Measurements from ENCODE around the gene PPM1E. TPM values are rescaled to one million over a fixed set of nuclear protein-coding genes. Genes with fewer than 3 reads are reported as not detected.

Gene PPM1E
- total RNA-seq, 1 experiment from 2014 or later: 2.9 TPM

DNA sequence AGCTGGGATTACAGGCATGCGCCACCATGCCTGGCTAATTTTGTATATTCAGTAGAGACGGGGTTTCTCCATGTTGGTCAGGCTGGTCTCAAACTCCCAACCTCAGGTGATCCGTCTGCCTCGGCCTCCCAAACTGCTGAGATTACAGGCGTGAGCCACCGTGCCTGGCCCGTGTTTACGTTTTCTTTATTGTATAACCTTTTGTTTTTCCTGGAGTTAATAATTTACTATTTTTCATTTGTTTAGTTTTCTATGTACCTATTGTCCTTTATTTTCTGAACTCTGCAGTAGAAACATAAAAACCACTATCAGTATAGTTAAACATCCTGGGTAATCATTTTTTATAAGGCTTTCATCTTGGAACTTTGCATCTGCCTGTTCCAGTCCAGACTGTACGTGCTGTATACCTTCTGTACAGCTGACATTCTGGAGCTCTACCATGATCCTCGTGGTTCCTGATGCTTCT is 73.6 kb downstream of the PPM1E start:
- no peak for DNase-seq (ENCODE audit: low read depth, low spot score)
- no peaks in the 10 kb centered on the region for H3K4me1 ChIP-seq (ENCODE audit: control insufficient read depth, insufficient read depth, low read length)
- H3K9me3 ChIP-seq (ENCODE audit: control insufficient read depth, insufficient read depth, low read depth, low read length): no peaks in the 10 kb centered on the region
- ChIA-PET POLR2A (no interaction called here), CTCF (no interaction called here)
- intact Hi-C loops (cut with micrococcal nuclease; ENCODE audit: unreplicated experiment) (no loop called here), in situ Hi-C loops (cut with HindIII; ENCODE audit: low pct_unique_long_range_greater_than_20kb, low sequenced_read_pairs) (no loop called here)
- no peak overlapping the region for H3K4me3 ChIP-seq (ENCODE audit: low read depth in 2 of 2, low read length in 2 of 2)
- no TSS peak for BruUV-seq (replicated peaks)
- TF ChIP-seq CTCF (IDR thresholded peaks at IDR 0.05): no peak
- TF ChIP-seq, protein P1, sequence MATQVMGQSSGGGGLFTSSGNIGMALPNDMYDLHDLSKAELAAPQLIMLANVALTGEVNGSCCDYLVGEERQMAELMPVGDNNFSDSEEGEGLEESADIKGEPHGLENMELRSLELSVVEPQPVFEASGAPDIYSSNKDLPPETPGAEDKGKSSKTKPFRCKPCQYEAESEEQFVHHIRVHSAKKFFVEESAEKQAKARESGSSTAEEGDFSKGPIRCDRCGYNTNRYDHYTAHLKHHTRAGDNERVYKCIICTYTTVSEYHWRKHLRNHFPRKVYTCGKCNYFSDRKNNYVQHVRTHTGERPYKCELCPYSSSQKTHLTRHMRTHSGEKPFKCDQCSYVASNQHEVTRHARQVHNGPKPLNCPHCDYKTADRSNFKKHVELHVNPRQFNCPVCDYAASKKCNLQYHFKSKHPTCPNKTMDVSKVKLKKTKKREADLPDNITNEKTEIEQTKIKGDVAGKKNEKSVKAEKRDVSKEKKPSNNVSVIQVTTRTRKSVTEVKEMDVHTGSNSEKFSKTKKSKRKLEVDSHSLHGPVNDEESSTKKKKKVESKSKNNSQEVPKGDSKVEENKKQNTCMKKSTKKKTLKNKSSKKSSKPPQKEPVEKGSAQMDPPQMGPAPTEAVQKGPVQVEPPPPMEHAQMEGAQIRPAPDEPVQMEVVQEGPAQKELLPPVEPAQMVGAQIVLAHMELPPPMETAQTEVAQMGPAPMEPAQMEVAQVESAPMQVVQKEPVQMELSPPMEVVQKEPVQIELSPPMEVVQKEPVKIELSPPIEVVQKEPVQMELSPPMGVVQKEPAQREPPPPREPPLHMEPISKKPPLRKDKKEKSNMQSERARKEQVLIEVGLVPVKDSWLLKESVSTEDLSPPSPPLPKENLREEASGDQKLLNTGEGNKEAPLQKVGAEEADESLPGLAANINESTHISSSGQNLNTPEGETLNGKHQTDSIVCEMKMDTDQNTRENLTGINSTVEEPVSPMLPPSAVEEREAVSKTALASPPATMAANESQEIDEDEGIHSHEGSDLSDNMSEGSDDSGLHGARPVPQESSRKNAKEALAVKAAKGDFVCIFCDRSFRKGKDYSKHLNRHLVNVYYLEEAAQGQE (IDR thresholded peaks at IDR 0.05; ENCODE audit: insufficient read depth in 1 of 2, low read depth in 2 of 2, low read length in 1 of 2): no peak
- TF ChIP-seq POLR2AphosphoS5 (IDR thresholded peaks at IDR 0.05; ENCODE audit: low read depth, low read length): no peak
- no peak for TF ChIP-seq SIN3A (IDR thresholded peaks at IDR 0.05; ENCODE audit: borderline replicate concordance, insufficient read depth, low read depth, low read length)
- no peak for TF ChIP-seq TCF7L2 (IDR thresholded peaks at IDR 0.05; ENCODE audit: low read depth, low read length)
- no peak overlapping the region for H3K27ac ChIP-seq (ENCODE audit: low read length)
- no peaks in the 10 kb centered on the region for H3K36me3 ChIP-seq (ENCODE audit: control insufficient read depth, insufficient read depth, low read length)
- ATAC-seq: no peak
- H3K27me3 ChIP-seq (ENCODE audit: control insufficient read depth, insufficient read depth, low read length): no peaks in the 10 kb centered on the region

DNA sequence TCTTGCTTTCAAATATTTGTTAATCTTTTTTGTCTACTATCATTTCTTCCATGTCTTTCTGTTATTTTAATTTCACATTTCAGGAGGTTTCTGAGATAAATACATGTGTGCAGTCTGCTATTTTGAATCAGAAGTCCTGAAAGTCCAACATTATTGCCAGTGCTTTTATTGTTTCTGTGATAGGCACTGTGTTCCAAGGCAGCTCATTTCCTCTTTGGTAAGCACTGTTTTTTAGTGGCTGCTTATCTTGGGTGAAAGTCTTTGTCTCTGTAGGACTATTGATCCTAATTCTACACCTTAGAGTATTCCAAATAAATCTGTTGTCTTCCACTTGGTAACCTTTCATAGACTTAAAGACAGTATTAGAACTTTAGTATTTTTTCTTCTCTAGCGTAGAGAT is 76.1 kb downstream of the PPM1E start:
- ChIA-PET POLR2A (no interaction called here), CTCF (interaction anchor here (0.6 kb wide), 1 partner anchor 38 kb away, joined by 3 read pairs; no protein-coding TSS in a partner anchor)

More for the DNA sequence above, 76.1 kb downstream of the PPM1E start:
- Histone ChIP-seq H3K27me3 (ENCODE audit: control insufficient read depth, insufficient read depth, low read length) (no peaks in the 10 kb centered on the region), H3K4me3 (ENCODE audit: low read depth in 2 of 2, low read length in 2 of 2) (no peak overlapping the region), H3K36me3 (ENCODE audit: control insufficient read depth, insufficient read depth, low read length) (no peaks in the 10 kb centered on the region), H3K9me3 (ENCODE audit: control insufficient read depth, insufficient read depth, low read depth, low read length) (no peaks in the 10 kb centered on the region), H3K4me1 (ENCODE audit: control insufficient read depth, insufficient read depth, low read length) (no peaks in the 10 kb centered on the region), H3K27ac (ENCODE audit: low read length) (no peak overlapping the region)
- no TSS peak for BruUV-seq (replicated peaks)
- ATAC-seq: no peak
- intact Hi-C loops (cut with micrococcal nuclease; ENCODE audit: unreplicated experiment) (no loop called here), in situ Hi-C loops (cut with HindIII; ENCODE audit: low pct_unique_long_range_greater_than_20kb, low sequenced_read_pairs) (no loop called here)
- TF ChIP-seq TCF7L2 (IDR thresholded peaks at IDR 0.05; ENCODE audit: low read depth, low read length) (no peak), SIN3A (IDR thresholded peaks at IDR 0.05; ENCODE audit: borderline replicate concordance, insufficient read depth, low read depth, low read length) (no peak), CTCF (IDR thresholded peaks at IDR 0.05) (no peak), POLR2AphosphoS5 (IDR thresholded peaks at IDR 0.05; ENCODE audit: low read depth, low read length) (no peak)
- TF ChIP-seq, protein P1 (IDR thresholded peaks at IDR 0.05; ENCODE audit: insufficient read depth in 1 of 2, low read depth in 2 of 2, low read length in 1 of 2): no peak
- no peak for DNase-seq (ENCODE audit: low read depth, low spot score)
